Keratinocyte (primary cell): ENCODE data around the gene MAGI3. TPM values are rescaled to one million over a fixed set of nuclear protein-coding genes. Genes with fewer than 3 reads are reported as not detected.
A peak's percentile ranks its signal among the peaks of the same experiment; 100 is the strongest.
"Not testable (repeated sequence)": the region's sequence is repeated elsewhere in the genome, so short reads cannot be mapped to it uniquely, and the experiment has no call there.

ENCODE experiments used
- DNase-seq: peaks from one replicate; pipeline ENCODE4 v3.0.0-alpha.2; 2011; ENCODE audit warnings: low read depth, missing footprints, low spot score
- FAIRE-seq: peaks from 2 replicates; lab custom pipeline; 2011; peaks lifted over from hg19 to GRCh38; lab: Jason Lieb, UNC
- H2AFZ ChIP-seq: 2 replicates; pipeline ENCODE4 v1.6.0; 2012; ENCODE audit warnings: low read length, control low read depth, inconsistent platforms; ENCODE audit not compliant: control insufficient read depth
- H3K27ac ChIP-seq: 2 replicates; pipeline ENCODE4 v1.5.1; 2011; ENCODE audit warnings: low read length; ENCODE audit not compliant: control insufficient read depth, insufficient read depth
- H3K27me3 ChIP-seq: 3 replicates; pipeline ENCODE4 v1.6.0; 2011; ENCODE audit warnings: low read length; ENCODE audit not compliant: control insufficient read depth, insufficient read depth; ENCODE audit errors: extremely low read depth
- H3K36me3 ChIP-seq, 2 experiments: 2 replicates in 1 of 2; 3 replicates in 1 of 2; pipeline ENCODE4 v1.5.1; 2011; ENCODE audit warnings: low read length in 2 of 2, mild to moderate bottlenecking in 1 of 2; ENCODE audit not compliant: control insufficient read depth in 2 of 2, insufficient read depth in 2 of 2; ENCODE audit errors: extremely low read depth in 1 of 2
- H3K4me1 ChIP-seq: 3 replicates; pipeline ENCODE4 v1.5.1; 2011; ENCODE audit warnings: low read length; ENCODE audit not compliant: control insufficient read depth, insufficient read depth; ENCODE audit errors: extremely low read depth
- H3K4me2 ChIP-seq: 3 replicates; pipeline ENCODE4 v1.6.0; 2011; ENCODE audit warnings: low read depth, low read length; ENCODE audit not compliant: control insufficient read depth, insufficient read depth; ENCODE audit errors: extremely low read depth
- H3K4me3 ChIP-seq, 3 experiments: fragments of 200-600 bp in 1 of 3; sonication (generic) in 1 of 3; 2 replicates in 2 of 3; 3 replicates in 1 of 3; pipeline ENCODE4 v1.5.1; 2011 to 2016; ENCODE audit warnings: low read length in 3 of 3, mild to moderate bottlenecking in 3 of 3, control low read depth in 2 of 3, inconsistent platforms in 1 of 3, low read depth in 1 of 3, mixed read lengths in 1 of 3, mixed run types in 1 of 3, moderate library complexity in 1 of 3; ENCODE audit not compliant: control insufficient read depth in 2 of 3, insufficient read depth in 2 of 3; ENCODE audit errors: extremely low read depth in 1 of 3
- H3K79me2 ChIP-seq: 2 replicates; pipeline ENCODE4 v1.6.0; 2012; ENCODE audit warnings: low read length; ENCODE audit not compliant: control insufficient read depth, insufficient read depth
- H3K9ac ChIP-seq: 3 replicates; pipeline ENCODE4 v1.6.0; 2011; ENCODE audit warnings: low read length; ENCODE audit not compliant: control insufficient read depth, insufficient read depth; ENCODE audit errors: extremely low read depth
- H3K9me1 ChIP-seq: 3 replicates; pipeline ENCODE4 v1.6.0; 2011; ENCODE audit warnings: low read length; ENCODE audit not compliant: control insufficient read depth, insufficient read depth; ENCODE audit errors: extremely low read depth
- H3K9me3 ChIP-seq: 2 replicates; pipeline ENCODE4 v1.5.1; 2012; ENCODE audit warnings: low read depth, low read length; ENCODE audit not compliant: control insufficient read depth
- H4K20me1 ChIP-seq: 3 replicates; pipeline ENCODE4 v1.6.0; 2011; ENCODE audit warnings: low read length; ENCODE audit not compliant: control insufficient read depth, insufficient read depth; ENCODE audit errors: extremely low read depth
- CTCF ChIP-seq, 3 experiments: IDR thresholded peaks in 1 of 3; conservative IDR thresholded peaks in 1 of 3; optimal IDR thresholded peaks in 1 of 3; 2 replicates in 2 of 3; 3 replicates in 1 of 3; pipeline versions ENCODE3 to v1.5.1; 2011; ENCODE audit warnings: low read length in 3 of 3, mild to moderate bottlenecking in 3 of 3, moderate library complexity in 2 of 3, control low read depth in 1 of 3, inconsistent platforms in 1 of 3; ENCODE audit not compliant: insufficient read depth in 2 of 3; ENCODE audit errors: extremely low read depth in 1 of 3
- EZH2 ChIP-seq: IDR thresholded peaks from one replicate; pipeline ENCODE4 v1.6.1; 2012; ENCODE audit warnings: inconsistent platforms, mild to moderate bottlenecking, low read length, moderate library complexity
- dilution Hi-C: fragments of 300-500 bp; cut with MboI; formaldehyde crosslinking; loops from one replicate; pipeline ENCODE4 v1.7.0; 2020; ENCODE audit warnings: low sequenced_read_pairs; ENCODE audit not compliant: extremely low pct_ligation_motif_present
- polyA plus RNA-seq, 5 experiments: library from polyadenylated mRNA; depleted of rRNA in 3 of 5; stranded (reverse) in 3 of 5; stranded (forward) in 1 of 5; unstranded in 1 of 5; fragments of >200 nt; gene quantifications; 1 replicate in 1 of 5; 2 replicates in 3 of 5; 3 replicates in 1 of 5; pipeline versions ENCODE4 v1.2.1 to v1.2.3, GENCODE V29; 2011 to 2012; ENCODE audit warnings: missing spikeins in 2 of 5, low read depth in 1 of 5, low replicate concordance in 1 of 5

The MAGI3 gene
- polyA plus RNA-seq, 1 donor (not counting 4 experiments of a cell fraction or from before 2014, with no cell fraction given): 3.2 TPM

- peaks cover 2 to 4% of the 10 kb centered on the region in 2 experiments for H3K36me3 ChIP-seq
- dilution Hi-C loops: no loop called here
- TF ChIP-seq CTCF (optimal IDR thresholded peaks at IDR 0.05 in 1 of 3, IDR thresholded peaks at IDR 0.05 in 1 of 3, conservative IDR thresholded peaks at IDR 0.05 in 1 of 3; ENCODE audit: extremely low read depth in 1 of 3, insufficient read depth in 2 of 3, low read length in 3 of 3): no peak
- no peak for TF ChIP-seq EZH2
- no peaks in the 10 kb centered on the region for H4K20me1 ChIP-seq
- H3K4me3 ChIP-seq: no peak overlapping the region
- H3K4me1 ChIP-seq: no peaks in the 10 kb centered on the region
- no peak overlapping the region for H3K4me2 ChIP-seq
- H2AFZ ChIP-seq: no peak overlapping the region
- no peaks in the 10 kb centered on the region for H3K9me3 ChIP-seq
- H3K9me1 ChIP-seq: no peaks in the 10 kb centered on the region
- DNase-seq (no peak), FAIRE-seq (no peak)
- H3K27me3 ChIP-seq: no peaks in the 10 kb centered on the region
- H3K27ac ChIP-seq: no peak overlapping the region
- H3K79me2 ChIP-seq: no peaks in the 10 kb centered on the region
- no peak overlapping the region for H3K9ac ChIP-seq
Measured at GRCh38 chr1:113701429-113701828, 311.1 kb downstream of the MAGI3 start.

GRCh38 chr1:113714606-113715269 is 324.4 kb downstream of the MAGI3 start:
- no peaks in the 10 kb centered on the region for H3K9me1 ChIP-seq
- DNase-seq (no peak), FAIRE-seq (no peak)
- no peaks in the 10 kb centered on the region for H3K79me2 ChIP-seq
- H3K27ac ChIP-seq: no peak overlapping the region
- H4K20me1 ChIP-seq: no peaks in the 10 kb centered on the region
- no peak overlapping the region for H3K4me2 ChIP-seq
- no peak overlapping the region for H3K9ac ChIP-seq
- TF ChIP-seq EZH2 (no peak), CTCF (optimal IDR thresholded peaks at IDR 0.05 in 1 of 3, IDR thresholded peaks at IDR 0.05 in 1 of 3, conservative IDR thresholded peaks at IDR 0.05 in 1 of 3; ENCODE audit: extremely low read depth in 1 of 3, insufficient read depth in 2 of 3, low read length in 3 of 3) (peak in 1 of 3 experiments; percentile 19)
- H3K27me3 ChIP-seq: no peaks in the 10 kb centered on the region
- no peaks in the 10 kb centered on the region for H3K9me3 ChIP-seq
- H2AFZ ChIP-seq: no peak overlapping the region
- peaks cover 0 to 1% of the 10 kb centered on the region in 2 experiments for H3K36me3 ChIP-seq
- dilution Hi-C loops: no loop called here
- no peak overlapping the region for H3K4me3 ChIP-seq
- H3K4me1 ChIP-seq: no peaks in the 10 kb centered on the region

DNA sequence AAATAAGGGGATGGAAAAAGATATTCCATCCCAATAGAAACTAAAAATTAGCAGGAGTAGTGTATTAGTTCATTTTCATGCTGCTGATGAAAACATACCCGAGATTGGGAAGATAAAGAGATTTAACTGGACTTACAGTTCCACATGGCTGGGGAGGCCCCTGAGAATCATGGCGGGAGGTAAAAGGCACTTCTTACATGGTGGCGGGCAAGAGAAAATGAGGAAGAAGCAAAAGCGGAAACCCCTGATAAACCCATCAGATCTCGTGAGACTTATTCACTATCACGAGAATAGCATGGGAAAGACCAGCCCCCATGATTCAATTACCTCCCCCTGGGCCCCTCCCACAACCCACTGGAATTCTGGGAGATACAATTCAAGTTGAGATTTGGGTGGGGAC is 327.2 kb downstream of the MAGI3 start:
- H3K4me3 ChIP-seq, H3K36me3 ChIP-seq, H3K9ac ChIP-seq, H3K27ac ChIP-seq, dilution Hi-C loops, H3K4me2 ChIP-seq, H3K27me3 ChIP-seq, H3K9me3 ChIP-seq, FAIRE-seq, H3K9me1 ChIP-seq, DNase-seq, H3K4me1 ChIP-seq, H2AFZ ChIP-seq, H4K20me1 ChIP-seq, H3K79me2 ChIP-seq: not testable (repeated sequence)

- FAIRE-seq, H3K4me1 ChIP-seq, DNase-seq, H3K27me3 ChIP-seq, H4K20me1 ChIP-seq, H3K9me3 ChIP-seq, H3K9ac ChIP-seq, H2AFZ ChIP-seq, H3K27ac ChIP-seq, H3K9me1 ChIP-seq, H3K4me3 ChIP-seq, H3K36me3 ChIP-seq, H3K79me2 ChIP-seq, H3K4me2 ChIP-seq, dilution Hi-C loops: not testable (repeated sequence)
Measured at GRCh38 chr1:113718621-113719020, 328.3 kb downstream of the MAGI3 start.
